K562 (cell line): ENCODE data around the gene SLC12A4. TPM values are rescaled to one million over a fixed set of nuclear protein-coding genes. Genes with fewer than 3 reads are reported as not detected.

ENCODE experiments used
- ATF1 ChIP-seq, 2 experiments: fragments of 450-650 bp in 1 of 2; IDR thresholded peaks; 2 replicates each; pipeline ENCODE4 v1.6.1; 2016; ENCODE audit warnings: missing compliant biosample characterization in 1 of 2, missing genetic modification characterization in 1 of 2
- BRF2 ChIP-seq: IDR thresholded peaks from 3 replicates; pipeline ENCODE4 v1.6.1; 2011; ENCODE audit warnings: borderline replicate concordance, mild to moderate bottlenecking; ENCODE audit not compliant: insufficient read length, insufficient read depth
- CSDE1 ChIP-seq, 2 experiments: fragments of 450-650 bp; IDR thresholded peaks; 2 replicates each; pipeline ENCODE4 v1.6.1; 2016; ENCODE audit warnings: mild to moderate bottlenecking in 1 of 2
- ELK1 ChIP-seq: sonication (generic); formaldehyde crosslinking; IDR thresholded peaks from 2 replicates; pipeline ENCODE4 v1.8.1; 2022; ENCODE audit warnings: missing genetic modification reagents
- FOXM1 ChIP-seq, 2 experiments: fragments of 450-650 bp in 1 of 2; sonication (generic) in 1 of 2; formaldehyde crosslinking in 1 of 2; IDR thresholded peaks; 2 replicates each; pipeline versions ENCODE4 v1.6.1 to v1.9.0; 2017 to 2022; ENCODE audit warnings: low read depth in 2 of 2, mild to moderate bottlenecking in 2 of 2, missing genetic modification reagents in 1 of 2, moderate library complexity in 1 of 2
- GABPA ChIP-seq: fragments of 200-800 bp; sonication (Bioruptor generic); conservative IDR thresholded peaks from 2 replicates; pipeline ENCODE4 v1.6.1; 2016; ENCODE audit warnings: low read depth, missing genetic modification characterization, missing compliant biosample characterization
- GABPB1 ChIP-seq: sonication (generic); formaldehyde crosslinking; IDR thresholded peaks from 2 replicates; pipeline ENCODE4 v1.8.0; 2022; ENCODE audit warnings: mild to moderate bottlenecking, missing genetic modification reagents
- HDGF ChIP-seq: fragments of 450-650 bp; IDR thresholded peaks from 2 replicates; pipeline ENCODE4 v1.6.1; 2016
- IRF2 ChIP-seq: sonication (generic); formaldehyde crosslinking; IDR thresholded peaks from 2 replicates; pipeline ENCODE4 v1.8.1; 2022; ENCODE audit warnings: mild to moderate bottlenecking, missing genetic modification reagents
- MAFG ChIP-seq: fragments of 450-650 bp; conservative IDR thresholded peaks from 2 replicates; pipeline ENCODE4 v1.6.1; 2016; ENCODE audit warnings: missing genetic modification characterization, missing compliant biosample characterization
- MAZ ChIP-seq, 2 experiments: fragments of 450-650 bp in 1 of 2; sonication (generic) in 1 of 2; formaldehyde crosslinking; IDR thresholded peaks in 1 of 2; conservative IDR thresholded peaks in 1 of 2; 2 replicates each; pipeline versions ENCODE4 v1.4.0 to v1.5.0; 2020; ENCODE audit warnings: mild to moderate bottlenecking in 1 of 2, missing genetic modification reagents in 1 of 2
- MTA2 ChIP-seq: fragments of 450-650 bp; IDR thresholded peaks from 2 replicates; pipeline ENCODE4 v1.6.1; 2016; ENCODE audit warnings: low read depth
- NKRF ChIP-seq: fragments of 450-650 bp; IDR thresholded peaks from 2 replicates; pipeline ENCODE4 v1.6.1; 2016; ENCODE audit warnings: borderline replicate concordance
- PHF21A ChIP-seq: fragments of 450-650 bp; IDR thresholded peaks from 2 replicates; pipeline ENCODE4 v1.6.1; 2017; ENCODE audit warnings: low read depth, borderline replicate concordance
- POLR2G ChIP-seq: fragments of 200-400 bp; formaldehyde crosslinking; IDR thresholded peaks from 2 replicates; pipeline ENCODE4 v1.6.1; 2017; ENCODE audit warnings: low read depth, mild to moderate bottlenecking, antibody characterized with exemption, low read length, moderate library complexity
- PTBP1 ChIP-seq: fragments of 200-400 bp; formaldehyde crosslinking; IDR thresholded peaks from 2 replicates; pipeline ENCODE4 v1.6.1; 2017; ENCODE audit warnings: low read depth, low read length
- SP1 ChIP-seq: sonication (generic); formaldehyde crosslinking; IDR thresholded peaks from 2 replicates; pipeline ENCODE4 v1.8.1; 2022; ENCODE audit warnings: mild to moderate bottlenecking, missing genetic modification reagents
- SUPT5H ChIP-seq: fragments of 450-650 bp; IDR thresholded peaks from 2 replicates; pipeline ENCODE4 v1.6.1; 2016
- USF2 ChIP-seq: sonication (generic); formaldehyde crosslinking; IDR thresholded peaks from 2 replicates; pipeline ENCODE4 v1.5.0; 2020; ENCODE audit warnings: missing genetic modification reagents
- ZNF384 ChIP-seq: IDR thresholded peaks from 2 replicates; pipeline ENCODE4 v1.6.1; 2012; ENCODE audit warnings: low read depth, low read length, improper control_type of control experiment
- ZNF696 ChIP-seq: fragments of 250-450 bp; sonication (Bioruptor Pico); conservative IDR thresholded peaks from 2 replicates; pipeline ENCODE4 v1.4.0; 2020; ENCODE audit warnings: mild to moderate bottlenecking, moderate library complexity
- ZNF717 ChIP-seq: fragments of 250-450 bp; sonication (Bioruptor Pico); IDR thresholded peaks from 2 replicates; pipeline ENCODE4 v1.5.0; 2021
- polyA plus RNA-seq, 8 experiments: library from polyadenylated mRNA; depleted of rRNA in 4 of 8; stranded (reverse) in 5 of 8; unstranded in 3 of 8; fragments of >200 nt; fragmentation: Nextera tagmentation in 2 of 8; fragmentation: Illumina TruSeq in 1 of 8; extraction: Ambion mirVana in 2 of 8; extraction: Trizol in 1 of 8; gene quantifications; 2 replicates each; pipeline versions ENCODE4 v1.2.1 to v1.2.3, GENCODE V29; 2011 to 2014; ENCODE audit warnings: inconsistent platforms in 1 of 8, missing spikeins in 1 of 8
- total RNA-seq, 7 experiments: library from RNA; depleted of rRNA in 6 of 7; stranded (reverse); fragments of >200 nt in 6 of 7; fragmentation: Illumina TruSeq in 2 of 7; extraction: Trizol in 2 of 7; gene quantifications; 2 replicates each; pipeline versions ENCODE4 v1.2.1 to v1.2.3, GENCODE V29; 2011 to 2021; ENCODE audit warnings: low replicate concordance in 1 of 7

SLC12A4 gene
- total and polyA plus RNA-seq, 9 of the 15 experiments (the other 6 are each of a cell fraction or from before 2014, with no cell fraction given) = 0.75 to 43.5 (median 15.0) TPM

- TF ChIP-seq ATF1 (CRISPR knock-in tag; IDR thresholded peaks at IDR 0.05) (no peak), ATF1 (tag; IDR thresholded peaks at IDR 0.05) (no peak), ELK1 (CRISPR knock-in tag) (no peak), ZNF384 (peak; percentile 62; the same call in 1 of the 2 replicates), IRF2 (CRISPR knock-in tag) (no peak), SUPT5H (0 out of 2 replicates have a peak, but pooled peaks have one; percentile 29), MTA2 (no peak), NKRF (no peak), CSDE1 (IDR thresholded peaks at IDR 0.05) (no peak), MAZ (CRISPR knock-in tag; conservative IDR thresholded peaks at IDR 0.05 in 1 of 2, IDR thresholded peaks at IDR 0.05 in 1 of 2) (no peak), POLR2G (no peak), PTBP1 (no peak), SP1 (CRISPR knock-in tag) (0 out of 2 replicates have a peak, but pooled peaks have one; percentile 13), HDGF (peak; percentile 45; the same call in 1 of the 2 replicates), FOXM1 (IDR thresholded peaks at IDR 0.05; ENCODE audit: low read depth) (no peak), FOXM1 (CRISPR knock-in tag; IDR thresholded peaks at IDR 0.05; ENCODE audit: low read depth) (no peak), MAFG (tag) (no peak), BRF2 (no peak), GABPB1 (CRISPR knock-in tag) (0 out of 2 replicates have a peak, but pooled peaks have one; percentile 32), GABPA (tag) (no peak), ZNF696 (no peak), USF2 (CRISPR knock-in tag) (no peak), ZNF717 (no peak), PHF21A (no peak)
Observed at GRCh38 chr16:67941469-67942199, 26.8 kb downstream of the SLC12A4 start (continued).
